ENCODE measurements around the gene UNC5A.

UNC5A gene

DNA sequence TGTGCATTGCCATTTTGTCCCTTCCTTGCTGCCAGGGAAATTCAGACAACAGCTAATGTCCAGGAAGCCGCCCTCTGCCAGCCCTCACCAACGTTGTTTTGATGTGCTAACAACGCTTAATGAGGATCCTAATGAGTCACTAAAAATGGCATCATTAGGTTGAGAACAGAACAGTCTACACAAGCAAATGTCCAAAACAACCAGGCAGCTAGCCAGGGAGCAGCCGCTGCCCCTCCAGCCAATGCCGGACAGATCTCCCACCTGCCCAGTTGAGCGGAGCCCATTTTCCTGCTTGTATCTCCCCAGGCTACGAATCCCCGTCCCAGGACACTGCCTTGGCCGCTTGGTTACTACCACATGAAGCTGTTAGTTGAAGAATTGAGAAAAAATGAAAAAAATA lies 40.4 kb upstream of the UNC5A start:
- H3K4me3 ChIP-seq (ENCODE audit: low read depth, low read length): no peak overlapping the region
- in situ Hi-C loops (cut with HindIII; ENCODE audit: low pct_ligation_motif_present, low sequenced_read_pairs): no loop called here
- H3K27me3 ChIP-seq (replicated peaks): peaks cover 2% of the 10 kb centered on the region
- no peak overlapping the region for H3K27ac ChIP-seq
- TF ChIP-seq, protein P1, sequence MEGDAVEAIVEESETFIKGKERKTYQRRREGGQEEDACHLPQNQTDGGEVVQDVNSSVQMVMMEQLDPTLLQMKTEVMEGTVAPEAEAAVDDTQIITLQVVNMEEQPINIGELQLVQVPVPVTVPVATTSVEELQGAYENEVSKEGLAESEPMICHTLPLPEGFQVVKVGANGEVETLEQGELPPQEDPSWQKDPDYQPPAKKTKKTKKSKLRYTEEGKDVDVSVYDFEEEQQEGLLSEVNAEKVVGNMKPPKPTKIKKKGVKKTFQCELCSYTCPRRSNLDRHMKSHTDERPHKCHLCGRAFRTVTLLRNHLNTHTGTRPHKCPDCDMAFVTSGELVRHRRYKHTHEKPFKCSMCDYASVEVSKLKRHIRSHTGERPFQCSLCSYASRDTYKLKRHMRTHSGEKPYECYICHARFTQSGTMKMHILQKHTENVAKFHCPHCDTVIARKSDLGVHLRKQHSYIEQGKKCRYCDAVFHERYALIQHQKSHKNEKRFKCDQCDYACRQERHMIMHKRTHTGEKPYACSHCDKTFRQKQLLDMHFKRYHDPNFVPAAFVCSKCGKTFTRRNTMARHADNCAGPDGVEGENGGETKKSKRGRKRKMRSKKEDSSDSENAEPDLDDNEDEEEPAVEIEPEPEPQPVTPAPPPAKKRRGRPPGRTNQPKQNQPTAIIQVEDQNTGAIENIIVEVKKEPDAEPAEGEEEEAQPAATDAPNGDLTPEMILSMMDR (IDR thresholded peaks at IDR 0.05; ENCODE audit: low read depth, low read length, missing control alignments): no peak
- DNase-seq: no peak
- no peaks in the 10 kb centered on the region for H3K36me3 ChIP-seq (replicated peaks)

DNA sequence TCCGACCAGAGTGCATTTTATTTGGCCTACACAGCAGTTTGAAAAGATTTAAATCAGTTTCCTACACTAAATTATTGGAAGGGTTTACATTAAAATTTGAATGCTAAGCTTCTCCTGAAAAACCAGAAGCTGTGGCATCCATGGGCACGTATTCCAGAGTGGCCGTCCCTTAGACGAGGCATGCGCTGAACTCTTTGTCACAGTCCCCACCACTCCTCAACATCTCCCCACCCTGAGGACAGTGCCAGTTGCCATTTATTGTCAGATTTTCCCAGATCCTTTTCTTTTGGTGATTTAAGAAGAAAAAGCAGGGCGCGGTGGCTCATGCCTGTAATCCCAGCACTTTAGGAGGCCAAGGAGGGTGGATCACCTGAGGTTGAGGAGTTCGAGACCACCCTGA lies 39.9 kb upstream of the UNC5A start:
- DNase-seq: no peak
- TF ChIP-seq, protein P1 (IDR thresholded peaks at IDR 0.05; ENCODE audit: low read depth, low read length, missing control alignments): no peak
- no peaks in the 10 kb centered on the region for H3K27me3 ChIP-seq (replicated peaks)
- in situ Hi-C loops (cut with HindIII; ENCODE audit: low pct_ligation_motif_present, low sequenced_read_pairs): no loop called here
- H3K4me3 ChIP-seq (ENCODE audit: low read depth, low read length): no peak overlapping the region
- H3K27ac ChIP-seq: no peak overlapping the region
- H3K36me3 ChIP-seq (replicated peaks): no peaks in the 10 kb centered on the region

DNA sequence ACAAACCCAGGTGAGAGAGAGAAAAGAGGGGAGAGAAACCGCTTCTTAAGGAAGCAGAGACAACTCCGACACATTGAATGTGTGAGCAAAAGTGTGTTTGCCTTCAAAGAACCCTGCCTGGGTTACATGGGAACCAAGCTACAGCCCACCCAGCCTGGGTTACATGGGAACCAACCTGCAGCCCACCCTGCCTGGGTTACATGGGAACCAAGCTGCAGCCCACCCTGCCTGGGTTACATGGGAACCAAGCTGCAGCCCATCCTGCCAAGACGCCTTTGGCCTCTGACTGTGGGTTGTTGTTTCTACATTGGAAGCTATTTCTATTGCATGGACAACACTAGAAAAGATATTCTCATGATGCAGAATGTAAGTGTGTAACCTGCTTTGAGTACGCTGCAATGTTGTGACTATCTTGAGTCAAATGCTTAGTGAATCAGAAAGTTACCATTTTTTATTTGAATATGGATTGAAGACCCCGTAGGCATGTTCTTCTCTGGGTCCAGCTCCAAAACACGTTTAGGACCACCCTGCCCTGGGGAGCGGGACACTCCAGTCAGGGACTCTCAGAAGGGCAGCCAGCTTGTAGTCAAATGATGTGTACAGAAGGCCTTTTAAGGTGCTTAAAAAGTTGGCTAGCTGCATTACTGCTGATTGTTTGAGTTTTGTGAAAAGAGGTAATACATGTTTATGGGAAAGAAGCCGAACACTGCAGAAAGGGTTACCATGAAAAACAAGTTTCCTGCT lies 39.1 kb upstream of the UNC5A start:
- DNase-seq: no peak
- H3K27me3 ChIP-seq (replicated peaks): no peaks in the 10 kb centered on the region
- TF ChIP-seq, protein P1 (IDR thresholded peaks at IDR 0.05; ENCODE audit: low read depth, low read length, missing control alignments): no peak
- H3K27ac ChIP-seq: no peak overlapping the region
- H3K4me3 ChIP-seq (ENCODE audit: low read depth, low read length): no peak overlapping the region
- in situ Hi-C loops (cut with HindIII; ENCODE audit: low pct_ligation_motif_present, low sequenced_read_pairs): no loop called here
- no peaks in the 10 kb centered on the region for H3K36me3 ChIP-seq (replicated peaks)

DNA sequence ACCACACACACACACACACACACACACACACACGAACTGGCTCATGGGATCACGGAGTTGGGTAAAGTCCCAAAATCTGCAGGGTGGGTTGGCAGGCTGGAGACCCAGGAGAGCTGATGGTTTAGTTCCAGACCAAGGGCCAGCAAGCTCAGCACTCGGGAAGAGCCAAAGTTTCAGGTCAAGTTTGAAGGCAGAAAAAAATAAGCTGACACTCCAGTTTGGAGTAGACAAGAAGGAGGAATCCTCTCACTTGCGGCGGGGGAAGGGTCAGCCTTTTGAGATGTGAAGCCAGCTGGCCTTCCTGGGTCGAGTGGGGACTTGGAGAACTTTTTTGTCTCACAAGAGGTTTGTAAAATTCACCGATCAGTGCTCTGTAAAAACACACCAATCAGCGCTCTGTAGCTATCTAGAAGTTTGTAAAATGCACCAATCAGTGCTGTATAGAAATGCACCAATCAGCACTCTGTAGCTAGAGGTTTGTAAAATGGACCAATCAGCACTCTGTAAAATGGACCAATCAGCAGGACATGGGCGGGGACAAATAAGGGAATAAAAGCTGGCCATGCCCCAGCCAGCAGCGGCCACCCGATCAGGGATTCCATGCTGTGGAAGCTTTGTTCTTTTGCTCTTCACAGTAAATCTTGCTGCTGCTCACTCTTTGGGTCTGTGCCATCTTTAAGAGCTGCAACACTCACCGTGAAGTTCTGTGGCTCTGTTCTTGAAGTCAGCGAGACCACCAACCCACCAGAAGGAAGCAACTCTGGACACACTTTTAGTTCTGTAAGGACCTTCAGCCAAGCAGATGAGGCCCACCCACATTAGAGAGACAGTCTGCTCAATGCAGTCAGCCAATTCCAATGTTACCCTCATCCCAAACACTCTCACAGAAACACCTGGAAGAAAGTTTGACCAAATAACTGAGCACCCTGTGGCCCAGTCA lies 37.8 kb upstream of the UNC5A start:
- in situ Hi-C loops (cut with HindIII; ENCODE audit: low pct_ligation_motif_present, low sequenced_read_pairs): no loop called here
- no peak for DNase-seq
- Histone ChIP-seq H3K27ac (no peak overlapping the region), H3K27me3 (replicated peaks) (no peaks in the 10 kb centered on the region), H3K36me3 (replicated peaks) (no peaks in the 10 kb centered on the region), H3K4me3 (ENCODE audit: low read depth, low read length) (no peak overlapping the region)
- TF ChIP-seq, protein P1 (IDR thresholded peaks at IDR 0.05; ENCODE audit: low read depth, low read length, missing control alignments): no peak

DNA sequence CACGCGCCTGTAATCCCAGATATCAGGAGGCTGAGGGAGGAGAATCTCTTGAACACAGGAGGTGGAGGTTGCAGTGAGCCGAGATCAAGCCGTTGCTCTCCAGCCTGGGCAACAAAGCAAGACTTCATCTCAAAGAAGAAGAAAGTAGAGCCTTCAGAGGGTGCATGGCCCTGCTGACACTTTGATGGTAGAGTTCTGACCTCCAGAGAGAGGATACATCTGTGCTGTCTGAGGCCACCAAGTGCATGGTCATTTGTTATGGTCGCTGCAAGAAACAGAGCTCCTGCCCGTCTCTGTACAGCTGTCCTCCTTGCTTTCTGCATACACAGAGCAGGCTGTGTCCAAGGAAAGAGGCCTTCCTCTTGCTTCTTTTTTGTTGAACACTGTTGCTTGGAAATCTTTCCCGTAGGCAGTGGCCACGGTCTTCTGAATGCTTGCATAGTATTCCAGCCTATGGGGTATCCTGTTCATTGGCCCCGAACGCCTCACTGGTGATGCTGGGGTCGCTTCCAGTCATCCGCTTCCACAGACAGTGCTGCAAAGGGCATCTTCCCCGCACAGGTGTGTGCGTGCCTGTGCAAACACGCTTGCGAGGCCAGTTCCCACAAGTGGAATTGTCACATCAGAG lies 36.8 kb upstream of the UNC5A start:
- H3K36me3 ChIP-seq (replicated peaks): no peaks in the 10 kb centered on the region
- TF ChIP-seq, protein P1 (IDR thresholded peaks at IDR 0.05; ENCODE audit: low read depth, low read length, missing control alignments): no peak
- no peak overlapping the region for H3K4me3 ChIP-seq (ENCODE audit: low read depth, low read length)
- no peaks in the 10 kb centered on the region for H3K27me3 ChIP-seq (replicated peaks)
- no peak for DNase-seq
- no peak overlapping the region for H3K27ac ChIP-seq
- in situ Hi-C loops (cut with HindIII; ENCODE audit: low pct_ligation_motif_present, low sequenced_read_pairs): no loop called here
